Karpas-422 (cell line): Measurements from ENCODE around the gene GAK. TPM values are rescaled to one million over a fixed set of nuclear protein-coding genes. Genes with fewer than 3 reads are reported as not detected.

Experiments
- DNase-seq: peaks from one replicate; pipeline ENCODE4 v3.0.0-alpha.2; 2015
- H2AFZ ChIP-seq: fragments of 200-600 bp; sonication (generic); 2 replicates; pipeline ENCODE4 v1.6.1; 2014; ENCODE audit warnings: antibody characterized with exemption, low read length, mixed read lengths
- H3K27ac ChIP-seq: fragments of 200-600 bp; sonication (generic); 2 replicates; pipeline ENCODE4 v1.5.1; 2014; ENCODE audit warnings: mild to moderate bottlenecking, low read length, moderate library complexity
- H3K27me3 ChIP-seq: fragments of 200-600 bp; sonication (generic); 2 replicates; pipeline ENCODE4 v1.6.1; 2014; ENCODE audit warnings: low read length, mixed read lengths
- H3K36me3 ChIP-seq: fragments of 200-600 bp; sonication (generic); 2 replicates; pipeline ENCODE4 v1.6.1; 2014; ENCODE audit warnings: low read length, mixed read lengths; ENCODE audit not compliant: insufficient read depth
- H3K4me1 ChIP-seq: fragments of 200-600 bp; sonication (generic); 2 replicates; pipeline ENCODE4 v1.6.1; 2014; ENCODE audit warnings: mild to moderate bottlenecking, low read length, mixed read lengths
- H3K4me2 ChIP-seq: fragments of 200-600 bp; sonication (generic); 2 replicates; pipeline ENCODE4 v1.6.1; 2014; ENCODE audit warnings: low read length, low read depth, mild to moderate bottlenecking; ENCODE audit not compliant: poor library complexity, severe bottlenecking
- H3K4me3 ChIP-seq: fragments of 200-600 bp; sonication (generic); 2 replicates; pipeline ENCODE4 v1.5.1; 2014; ENCODE audit warnings: mild to moderate bottlenecking, antibody characterized with exemption, low read length, mixed read lengths
- H3K79me2 ChIP-seq: fragments of 200-600 bp; sonication (generic); 2 replicates; pipeline ENCODE4 v1.6.1; 2014; ENCODE audit warnings: mild to moderate bottlenecking, low read length, mixed read lengths
- H3K9ac ChIP-seq: fragments of 200-600 bp; sonication (generic); 2 replicates; pipeline ENCODE4 v1.6.0; 2014; ENCODE audit warnings: low read length
- H3K9me2 ChIP-seq: fragments of 200-600 bp; sonication (generic), shearing (Covaris generic); replicated peaks from 2 replicates; pipeline ENCODE4 v1.6.0; 2014; ENCODE audit warnings: mild to moderate bottlenecking, low read length, moderate library complexity; ENCODE audit not compliant: insufficient read depth
- H3K9me3 ChIP-seq: fragments of 300-700, 200-600 bp; sonication (generic); 2 replicates; pipeline ENCODE4 v1.6.1; 2014; ENCODE audit warnings: low read length, mixed read lengths
- H4K20me1 ChIP-seq: fragments of 200-600 bp; sonication (generic); 2 replicates; pipeline ENCODE4 v1.6.1; 2014; ENCODE audit warnings: mild to moderate bottlenecking, antibody characterized with exemption, low read length, low read depth; ENCODE audit not compliant: insufficient read depth
- total RNA-seq: library from RNA; depleted of rRNA; stranded (reverse); fragments of >200 nt; shearing (Covaris generic); gene quantifications from 2 replicates; pipeline ENCODE4 v1.2.3, GENCODE V29; 2014; ENCODE audit warnings: low replicate concordance

The GAK gene
- total RNA-seq, 1 experiment from 2014 or later, result 48.8 TPM

DNA sequence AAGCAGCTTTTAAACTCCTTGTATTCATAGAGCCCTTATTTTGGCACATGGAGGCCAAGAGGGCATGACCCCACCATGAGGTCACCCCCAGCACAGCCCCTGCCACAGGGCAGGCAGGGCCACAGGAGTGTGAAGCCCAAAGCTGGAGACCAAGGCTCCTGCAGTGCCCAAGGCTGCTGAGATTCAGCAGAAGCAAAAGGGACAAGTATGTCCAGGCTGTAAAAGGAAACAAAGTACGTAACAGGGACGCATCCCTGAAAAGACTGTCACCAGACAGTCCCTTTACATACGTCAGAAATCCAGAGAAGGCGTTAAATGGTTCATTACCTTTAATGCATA, 18.9 kb downstream of the GAK start:
- Histone ChIP-seq H2AFZ (no peak overlapping the region), H3K9me2 (no peaks in the 10 kb centered on the region), H3K27ac (no peak overlapping the region), H3K4me2 (no peak overlapping the region), H3K79me2 (peaks cover 56% of the 10 kb centered on the region), H3K4me3 (no peak overlapping the region), H3K9me3 (0 out of 2 replicates have a peak, but pooled peaks cover 3% of the 10 kb centered on the region), H3K4me1 (peaks cover 17% of the 10 kb centered on the region), H3K9ac (no peak overlapping the region), H3K36me3 (peaks cover 4% of the 10 kb centered on the region), H3K27me3 (no peaks in the 10 kb centered on the region), H4K20me1 (0 out of 2 replicates have a peak, but pooled peaks cover 3% of the 10 kb centered on the region)
- DNase-seq, result no peak

- no peaks in the 10 kb centered on the region for H3K27me3 ChIP-seq
- 0 out of 2 replicates have a peak, but pooled peaks cover 3% of the 10 kb centered on the region for H4K20me1 ChIP-seq
- H3K9ac ChIP-seq, result no peak overlapping the region
- H3K27ac ChIP-seq, result no peak overlapping the region
- H3K9me2 ChIP-seq, result no peaks in the 10 kb centered on the region
- DNase-seq, result no peak
- peaks cover 55% of the 10 kb centered on the region for H3K79me2 ChIP-seq
- H3K4me2 ChIP-seq, result no peak overlapping the region
- H3K4me1 ChIP-seq, result peaks cover 17% of the 10 kb centered on the region
- H3K36me3 ChIP-seq, result peaks cover 7% of the 10 kb centered on the region
- no peak overlapping the region for H2AFZ ChIP-seq
- H3K4me3 ChIP-seq, result no peak overlapping the region
- H3K9me3 ChIP-seq, result no peaks in the 10 kb centered on the region
These were observed 19.4 kb downstream of the GAK start for GRCh38 chr4:912548-913279.

GRCh38 chr4:911871-912490, 20.1 kb downstream of the GAK start:
- Histone ChIP-seq H3K9me2 (no peaks in the 10 kb centered on the region), H3K79me2 (peaks cover 53% of the 10 kb centered on the region), H4K20me1 (0 out of 2 replicates have a peak, but pooled peaks cover 3% of the 10 kb centered on the region), H3K27me3 (no peaks in the 10 kb centered on the region), H3K4me3 (no peak overlapping the region), H3K9me3 (no peaks in the 10 kb centered on the region), H3K4me2 (no peak overlapping the region), H3K9ac (no peak overlapping the region), H3K36me3 (peaks cover 7% of the 10 kb centered on the region), H3K27ac (no peak overlapping the region), H2AFZ (no peak overlapping the region), H3K4me1 (peaks cover 17% of the 10 kb centered on the region)
- DNase-seq, result no peak

GRCh38 chr4:911221-911751, 20.8 kb downstream of the GAK start:
- Histone ChIP-seq H2AFZ (no peak overlapping the region), H3K9me2 (no peaks in the 10 kb centered on the region), H3K9me3 (no peaks in the 10 kb centered on the region), H4K20me1 (0 out of 2 replicates have a peak, but pooled peaks cover 3% of the 10 kb centered on the region), H3K9ac (no peak overlapping the region), H3K27me3 (no peaks in the 10 kb centered on the region), H3K27ac (no peak overlapping the region), H3K4me2 (no peak overlapping the region), H3K36me3 (peaks cover 7% of the 10 kb centered on the region), H3K4me1 (peaks cover 15% of the 10 kb centered on the region), H3K79me2 (peaks cover 52% of the 10 kb centered on the region), H3K4me3 (no peak overlapping the region)
- no peak for DNase-seq

GRCh38 chr4:910366-911091, 21.6 kb downstream of the GAK start:
- Histone ChIP-seq H3K4me1 (peaks cover 7% of the 10 kb centered on the region), H3K79me2 (peaks cover 48% of the 10 kb centered on the region), H3K36me3 (peaks cover 7% of the 10 kb centered on the region), H4K20me1 (0 out of 2 replicates have a peak, but pooled peaks cover 3% of the 10 kb centered on the region), H3K27me3 (no peaks in the 10 kb centered on the region), H3K9me3 (no peaks in the 10 kb centered on the region), H3K4me3 (no peak overlapping the region), H3K4me2 (no peak overlapping the region), H3K9me2 (no peaks in the 10 kb centered on the region), H2AFZ (no peak overlapping the region), H3K27ac (no peak overlapping the region), H3K9ac (no peak overlapping the region)
- no peak for DNase-seq

GRCh38 chr4:909821-910220, 22.3 kb downstream of the GAK start:
- no peak for DNase-seq
- 0 out of 2 replicates have a peak, but pooled peaks cover 3% of the 10 kb centered on the region for H4K20me1 ChIP-seq

DNA sequence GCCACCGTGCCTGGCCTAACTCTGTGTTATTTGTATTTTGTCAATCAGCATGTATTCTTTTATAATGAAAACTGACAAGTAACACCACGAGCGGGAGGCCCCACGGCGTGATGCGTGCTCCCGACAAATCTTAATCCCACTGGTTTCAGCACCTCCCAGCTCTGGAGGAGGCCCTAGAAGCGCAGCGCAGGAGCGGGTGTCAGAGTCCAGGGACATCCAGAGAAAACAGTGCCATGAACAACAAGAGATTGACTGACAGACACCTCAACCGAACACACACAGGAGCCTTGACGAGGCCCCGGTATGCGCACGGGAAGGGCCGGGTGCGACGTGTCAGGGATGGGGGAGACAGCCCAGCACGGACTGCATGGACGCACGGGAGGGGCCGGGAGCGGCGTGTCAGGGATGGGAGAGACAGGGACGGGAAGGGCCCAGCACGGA, 23.0 kb downstream of the GAK start:
- no peaks in the 10 kb centered on the region for H4K20me1 ChIP-seq
- H3K4me2 ChIP-seq, result no peak overlapping the region
- no peaks in the 10 kb centered on the region for H3K9me2 ChIP-seq
- H3K27ac ChIP-seq, result no peak overlapping the region
- H3K4me3 ChIP-seq, result no peak overlapping the region
- H3K36me3 ChIP-seq, result peaks cover 7% of the 10 kb centered on the region
- H2AFZ ChIP-seq, result no peak overlapping the region
- H3K4me1 ChIP-seq, result no peaks in the 10 kb centered on the region
- peaks cover 34% of the 10 kb centered on the region for H3K79me2 ChIP-seq
- DNase-seq, result no peak
- H3K27me3 ChIP-seq, result no peaks in the 10 kb centered on the region
- H3K9me3 ChIP-seq, result no peaks in the 10 kb centered on the region
- H3K9ac ChIP-seq, result no peak overlapping the region

More at GRCh38 chr4:909821-910220, 22.3 kb downstream of the GAK start:
- peaks cover under 1% of the 10 kb centered on the region for H3K4me1 ChIP-seq
- H3K79me2 ChIP-seq, result peaks cover 40% of the 10 kb centered on the region
- no peak overlapping the region for H3K9ac ChIP-seq
- H3K9me3 ChIP-seq, result no peaks in the 10 kb centered on the region
- H3K9me2 ChIP-seq, result no peaks in the 10 kb centered on the region
- no peak overlapping the region for H2AFZ ChIP-seq
- H3K4me3 ChIP-seq, result no peak overlapping the region
- peaks cover 7% of the 10 kb centered on the region for H3K36me3 ChIP-seq
- no peak overlapping the region for H3K27ac ChIP-seq
- H3K4me2 ChIP-seq, result no peak overlapping the region
- no peaks in the 10 kb centered on the region for H3K27me3 ChIP-seq
